Naive thymus-derived CD4-positive, alpha-beta T cell (primary cell): ENCODE measurements around the gene CNDP2. TPM values are rescaled to one million over a fixed set of nuclear protein-coding genes. Genes with fewer than 3 reads are reported as not detected.
"Not testable (repeated sequence)": the region's sequence is repeated elsewhere in the genome, so short reads cannot be mapped to it uniquely, and the experiment has no call there.

Source experiments
- ATAC-seq: fragments of 150-1000 bp; cut with Tn5 transposase; 2 replicates; pipeline ENCODE4 v1.10.0; 2021; ENCODE audit warnings: mild to moderate bottlenecking, moderate library complexity
- CTCF ChIA-PET: fragments of 350-600 bp; sonication (Branson Sonifier 250); formaldehyde crosslinking; loops from one replicate; lab custom pipeline; 2021; ENCODE audit warnings: antibody characterized with exemption; lab: Charles Lee
- POLR2A ChIA-PET: fragments of 350-600 bp; sonication (Branson Sonifier 250); formaldehyde crosslinking; loops from one replicate; lab custom pipeline; 2021; ENCODE audit warnings: antibody characterized with exemption, inconsistent platforms; lab: Charles Lee
- DNase-seq, 9 donors: peaks; one replicate each; pipeline versions ENCODE4 v3.0.0 to v3.0.0-alpha.2; 2020 to 2022; ENCODE audit warnings: mixed read lengths in 1 of 9
- H3K27ac ChIP-seq: one replicate; pipeline ENCODE4 v1.7.0; 2013; ENCODE audit warnings: mild to moderate bottlenecking, low read depth, low read length, moderate library complexity
- H3K27me3 ChIP-seq, 2 donors: one replicate each; pipeline ENCODE4 v1.7.0; 2013; ENCODE audit warnings: low read length in 2 of 2, mild to moderate bottlenecking in 2 of 2, moderate library complexity in 2 of 2; ENCODE audit not compliant: control insufficient read depth in 2 of 2, insufficient read depth in 2 of 2
- H3K36me3 ChIP-seq, 3 experiments: 1 replicate in 2 of 3; 2 replicates in 1 of 3; pipeline ENCODE4 v1.7.0; 2013; ENCODE audit warnings: low read length in 3 of 3, mild to moderate bottlenecking in 3 of 3, moderate library complexity in 1 of 3; ENCODE audit not compliant: insufficient read depth in 3 of 3, control insufficient read depth in 2 of 3
- H3K4me1 ChIP-seq, 2 donors: one replicate each; pipeline ENCODE4 v1.7.0; 2013; ENCODE audit warnings: low read length in 2 of 2, mild to moderate bottlenecking in 2 of 2, moderate library complexity in 1 of 2; ENCODE audit not compliant: control insufficient read depth in 2 of 2, insufficient read depth in 2 of 2
- H3K4me3 ChIP-seq: 2 replicates; pipeline ENCODE4 v1.7.0; 2013; ENCODE audit warnings: mild to moderate bottlenecking, low read length
- H3K9me3 ChIP-seq, 3 experiments: 1 replicate in 2 of 3; 2 replicates in 1 of 3; pipeline ENCODE4 v1.7.0; 2013; ENCODE audit warnings: low read length in 3 of 3; ENCODE audit not compliant: control insufficient read depth in 2 of 3
- H3K27ac Mint-ChIP-seq, 9 donors: one replicate each; pipeline ENCODE4 v1.8.0; 2020 to 2022; ENCODE audit warnings: mixed read lengths in 9 of 9, mild to moderate bottlenecking in 8 of 9, moderate library complexity in 5 of 9, inconsistent platforms in 2 of 9
- H3K27me3 Mint-ChIP-seq, 5 donors: one replicate each; pipeline ENCODE4 v1.8.0; 2021 to 2022; ENCODE audit warnings: mixed read lengths in 5 of 5, mild to moderate bottlenecking in 1 of 5
- H3K36me3 Mint-ChIP-seq, 5 donors: one replicate each; pipeline ENCODE4 v1.8.0; 2020 to 2022; ENCODE audit warnings: mixed read lengths in 5 of 5, mild to moderate bottlenecking in 3 of 5, inconsistent platforms in 1 of 5
- H3K4me1 Mint-ChIP-seq, 7 donors: one replicate each; pipeline ENCODE4 v1.8.0; 2020 to 2022; ENCODE audit warnings: mixed read lengths in 7 of 7, mild to moderate bottlenecking in 3 of 7, inconsistent platforms in 1 of 7
- H3K4me3 Mint-ChIP-seq, 10 donors: one replicate each; pipeline ENCODE4 v1.8.0; 2020 to 2022; ENCODE audit warnings: mild to moderate bottlenecking in 10 of 10, mixed read lengths in 10 of 10, moderate library complexity in 6 of 10, inconsistent platforms in 2 of 10
- H3K9me3 Mint-ChIP-seq, 11 donors: one replicate each; pipeline ENCODE4 v1.8.0; 2020 to 2022; ENCODE audit warnings: mixed read lengths in 11 of 11, mild to moderate bottlenecking in 4 of 11, inconsistent platforms in 1 of 11, moderate library complexity in 1 of 11
- intact Hi-C, 2 donors: fragments of 100-400 bp; cut with micrococcal nuclease; formaldehyde crosslinking; loops; one replicate each; pipeline ENCODE4 v1.15.1; 2023
- polyA plus RNA-seq, 2 donors: library from polyadenylated mRNA; unstranded; fragments of 300-500 nt; fragmentation: Illumina TruSeq; gene quantifications; one replicate each; pipeline ENCODE4 v1.2.3, GENCODE V29; 2021
- total RNA-seq, 6 experiments: library from RNA in 5 of 6; stranded (reverse) in 5 of 6; gene quantifications; 1 replicate in 5 of 6; 2 replicates in 1 of 6; pipeline ENCODE4 v1.2.3 and lab custom pipeline; 2021 to 2026

Gene CNDP2
- total and polyA plus RNA-seq, 7 experiments from 2014 or later, result 87.7 to 169 (median 141) TPM

- Histone ChIP-seq H3K4me3 (no peak overlapping the region), H3K27me3 (no peaks in the 10 kb centered on the region), H3K27ac (no peak overlapping the region), H3K4me1 (no peaks in the 10 kb centered on the region), H3K9me3 (no peaks in the 10 kb centered on the region), H3K36me3 (peaks cover 0 to 55% (median 15%) of the 10 kb centered on the region in 3 experiments)
- Mint-ChIP-seq H3K27me3 (no peaks in the 10 kb centered on the region), H3K36me3 (peaks cover 14 to 63% (median 39%) of the 10 kb centered on the region in 5 donors), H3K4me1 (peaks cover 0 to 6% (median 0%) of the 10 kb centered on the region in 7 donors), H3K27ac (no peak overlapping the region), H3K4me3 (no peak overlapping the region), H3K9me3 (no peaks in the 10 kb centered on the region)
- no peak for ATAC-seq
- intact Hi-C loops, result no loop called here
- ChIA-PET CTCF (no interaction called here), POLR2A (no interaction called here)
- DNase-seq, result no peak
These were observed 25.0 kb downstream of the CNDP2 start for GRCh38 chr18:74521068-74521725.

DNA sequence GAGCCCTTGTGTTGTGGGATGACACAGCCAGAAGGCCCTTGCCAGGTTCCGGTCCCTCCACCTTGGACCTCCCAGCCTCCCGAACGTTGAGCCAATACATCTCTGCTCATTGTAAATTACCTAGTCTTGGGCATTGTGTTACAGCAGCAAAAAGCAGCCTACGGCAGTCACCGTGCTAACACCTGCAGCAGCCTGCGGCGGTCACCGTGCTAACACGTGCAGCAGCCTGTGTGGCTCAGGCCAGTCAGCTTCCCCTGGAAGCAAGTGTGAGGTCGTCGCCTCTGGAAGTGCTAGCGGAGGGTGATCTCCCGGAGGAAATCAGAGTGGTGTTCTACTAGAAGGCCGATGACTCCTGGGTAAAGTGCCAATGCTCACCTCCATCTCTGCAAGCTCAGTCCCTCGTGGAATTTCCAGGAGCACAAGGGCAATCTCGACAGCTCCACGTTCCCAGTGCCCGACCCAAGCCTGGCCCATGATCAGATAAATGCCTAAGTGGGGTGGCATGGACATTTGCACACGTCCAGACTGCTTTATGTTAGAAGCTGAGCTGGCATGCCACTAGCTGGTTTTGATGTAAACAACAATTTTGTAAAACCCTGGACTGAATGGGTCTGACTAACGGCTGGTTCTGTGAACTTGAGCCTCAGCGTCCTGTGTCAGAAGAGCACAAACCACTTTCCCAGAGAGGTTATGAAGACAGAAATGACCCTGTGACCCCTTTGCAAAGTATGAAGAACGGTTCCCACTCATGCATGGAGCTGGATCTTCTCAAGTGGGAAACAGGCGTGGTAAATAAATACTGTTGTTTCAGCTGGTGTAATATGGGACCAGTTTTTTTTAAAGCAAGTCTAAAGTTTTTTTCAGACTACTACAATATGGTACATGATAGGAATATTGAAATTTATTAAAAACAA, 26.7 kb downstream of the CNDP2 start:
- DNase-seq (no peak), ATAC-seq (no peak)
- Histone ChIP-seq H3K4me3 (no peak overlapping the region), H3K36me3 (peaks cover 0 to 39% (median 10%) of the 10 kb centered on the region in 3 experiments), H3K27me3 (no peaks in the 10 kb centered on the region), H3K27ac (no peak overlapping the region), H3K9me3 (no peaks in the 10 kb centered on the region), H3K4me1 (no peaks in the 10 kb centered on the region)
- intact Hi-C loops, result no loop called here
- peaks cover 0 to 12% (median 0%) of the 10 kb centered on the region in 5 donors for H3K27me3 Mint-ChIP-seq
- CTCF ChIA-PET, result no interaction called here
- no peak overlapping the region for H3K27ac Mint-ChIP-seq
- POLR2A ChIA-PET, result no interaction called here
- H3K4me3 Mint-ChIP-seq, result no peak overlapping the region
- peaks cover 0 to 6% (median 0%) of the 10 kb centered on the region in 7 donors for H3K4me1 Mint-ChIP-seq
- H3K9me3 Mint-ChIP-seq, result peaks cover 0 to 4% (median 0%) of the 10 kb centered on the region in 11 donors
- peaks cover 14 to 51% (median 33%) of the 10 kb centered on the region in 5 donors for H3K36me3 Mint-ChIP-seq

- intact Hi-C loops, result no loop called here
- POLR2A ChIA-PET, result no interaction called here
- H3K27me3 ChIP-seq, result no peaks in the 10 kb centered on the region
- peak; percentile 14 for ATAC-seq
- Mint-ChIP-seq H3K36me3 (peaks cover 14 to 40% (median 23%) of the 10 kb centered on the region in 5 donors), H3K4me1 (peaks cover 0 to 6% (median 0%) of the 10 kb centered on the region in 7 donors), H3K9me3 (peaks cover 0 to 4% (median 0%) of the 10 kb centered on the region in 11 donors), H3K27ac (no peak overlapping the region), H3K27me3 (peaks cover 0 to 19% (median 0%) of the 10 kb centered on the region in 5 donors), H3K4me3 (no peak overlapping the region)
- H3K4me1 ChIP-seq, result no peaks in the 10 kb centered on the region
- H3K36me3 ChIP-seq, result peaks cover 0 to 28% (median 6%) of the 10 kb centered on the region in 3 experiments
- no peak overlapping the region for H3K4me3 ChIP-seq
- CTCF ChIA-PET, result no interaction called here
- DNase-seq, result no peak
- no peaks in the 10 kb centered on the region for H3K9me3 ChIP-seq
- no peak overlapping the region for H3K27ac ChIP-seq
These were observed 27.9 kb downstream of the CNDP2 start for GRCh38 chr18:74524097-74524496.

DNA sequence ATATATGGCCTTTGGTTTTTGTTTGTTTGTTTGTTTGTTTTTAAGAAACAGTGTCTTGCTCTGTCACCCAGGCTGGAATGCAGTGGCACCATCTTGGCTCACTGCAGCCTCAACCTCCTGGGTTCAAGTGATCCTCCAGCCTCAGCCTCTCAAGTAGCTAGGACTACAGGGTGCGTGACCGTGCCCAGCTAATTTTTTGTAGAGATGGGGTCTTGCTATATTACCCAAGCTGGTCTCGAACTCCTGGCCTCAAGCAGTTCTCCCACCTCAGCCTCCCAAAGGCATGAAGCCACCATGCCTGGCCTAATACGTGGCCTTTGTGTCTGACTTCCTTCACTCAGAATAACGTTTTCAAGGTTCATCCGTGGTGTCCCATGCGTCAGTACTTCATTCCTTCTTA, 28.8 kb downstream of the CNDP2 start:
- ATAC-seq, result not testable (repeated sequence)

DNA sequence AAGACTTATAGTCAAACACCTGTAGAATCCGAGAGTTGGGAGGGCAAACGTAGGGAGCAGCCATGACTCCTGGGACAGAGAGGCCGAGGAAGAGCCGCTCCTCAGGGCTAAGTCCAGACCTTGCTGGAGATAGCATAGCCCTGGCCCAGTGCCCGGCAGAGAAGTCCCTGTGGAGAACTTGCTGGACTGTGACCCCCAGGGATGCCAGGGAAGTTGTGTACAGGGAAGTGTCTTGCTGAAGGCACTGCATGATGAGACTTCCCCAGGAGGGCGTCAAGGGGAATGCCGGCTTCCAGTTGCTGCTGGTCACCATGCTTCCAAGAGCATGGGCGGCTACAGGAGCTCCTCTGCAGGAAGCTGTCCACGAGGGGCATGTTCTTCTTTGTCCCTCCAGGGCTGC, 29.6 kb downstream of the CNDP2 start:
- DNase-seq, result no peak
- peaks cover 0 to 4% (median 0%) of the 10 kb centered on the region in 11 donors for H3K9me3 Mint-ChIP-seq
- no peak overlapping the region for H3K4me3 ChIP-seq
- H3K4me1 ChIP-seq, result no peaks in the 10 kb centered on the region
- POLR2A ChIA-PET, result no interaction called here
- H3K4me1 Mint-ChIP-seq, result peaks cover 0 to 5% (median 0%) of the 10 kb centered on the region in 7 donors
- intact Hi-C loops, result no loop called here
- H3K9me3 ChIP-seq, result no peaks in the 10 kb centered on the region
- no peak overlapping the region for H3K27ac ChIP-seq
- peaks cover 7 to 24% (median 13%) of the 10 kb centered on the region in 5 donors for H3K36me3 Mint-ChIP-seq
- no peak overlapping the region for H3K4me3 Mint-ChIP-seq
- peaks cover 0 to 19% (median 4%) of the 10 kb centered on the region in 5 donors for H3K27me3 Mint-ChIP-seq
- no peak overlapping the region for H3K27ac Mint-ChIP-seq
- peaks cover 0 to 11% (median 0%) of the 10 kb centered on the region in 3 experiments for H3K36me3 ChIP-seq
- no peaks in the 10 kb centered on the region for H3K27me3 ChIP-seq
- ATAC-seq, result no peak
- CTCF ChIA-PET, result interaction anchor here (1.1 kb wide), 1 partner anchor 26 kb away, joined by 4 read pairs; no protein-coding TSS in a partner anchor

More for the DNA sequence above, 28.8 kb downstream of the CNDP2 start:
- H3K9me3 ChIP-seq, H3K27ac Mint-ChIP-seq, H3K9me3 Mint-ChIP-seq, H3K4me3 Mint-ChIP-seq, CTCF ChIA-PET, DNase-seq, intact Hi-C loops, POLR2A ChIA-PET, H3K4me3 ChIP-seq, H3K4me1 ChIP-seq, H3K27me3 ChIP-seq, H3K4me1 Mint-ChIP-seq, H3K27ac ChIP-seq: not testable (repeated sequence)
- H3K36me3 Mint-ChIP-seq, result peaks cover 12 to 32% (median 16%) of the 10 kb centered on the region in 5 donors
- H3K36me3 ChIP-seq, result peaks cover 0 to 20% (median 0%) of the 10 kb centered on the region in 3 experiments
- peaks cover 0 to 19% (median 0%) of the 10 kb centered on the region in 5 donors for H3K27me3 Mint-ChIP-seq

- H3K9me3 Mint-ChIP-seq, result peaks cover 0 to 4% (median 0%) of the 10 kb centered on the region in 11 donors
- no peak overlapping the region for H3K4me3 Mint-ChIP-seq
- ChIA-PET CTCF (interaction anchor here (0.6 to 1.1 kb wide), 2 partner anchors 25 to 64 kb away, joined by 3 to 4 read pairs; no protein-coding TSS in a partner anchor), POLR2A (no interaction called here)
- H3K27me3 ChIP-seq, result no peaks in the 10 kb centered on the region
- peaks cover 0 to 5% (median 0%) of the 10 kb centered on the region in 7 donors for H3K4me1 Mint-ChIP-seq
- intact Hi-C loops, result no loop called here
- no peaks in the 10 kb centered on the region for H3K4me1 ChIP-seq
- H3K36me3 Mint-ChIP-seq, result peaks cover under 1 to 16% (median 6%) of the 10 kb centered on the region in 5 donors
- H3K4me3 ChIP-seq, result no peak overlapping the region
- H3K36me3 ChIP-seq, result peaks cover 0 to 4% (median 0%) of the 10 kb centered on the region in 3 experiments
- no peaks in the 10 kb centered on the region for H3K9me3 ChIP-seq
- no peak overlapping the region for H3K27ac Mint-ChIP-seq
- H3K27ac ChIP-seq, result no peak overlapping the region
- DNase-seq (no peak), ATAC-seq (no peak)
- H3K27me3 Mint-ChIP-seq, result peaks cover 0 to 19% (median 4%) of the 10 kb centered on the region in 5 donors
These were observed 30.3 kb downstream of the CNDP2 start for GRCh38 chr18:74526488-74526887.
